ENCODE results near the gene COMMD2.

Gene COMMD2

DNA sequence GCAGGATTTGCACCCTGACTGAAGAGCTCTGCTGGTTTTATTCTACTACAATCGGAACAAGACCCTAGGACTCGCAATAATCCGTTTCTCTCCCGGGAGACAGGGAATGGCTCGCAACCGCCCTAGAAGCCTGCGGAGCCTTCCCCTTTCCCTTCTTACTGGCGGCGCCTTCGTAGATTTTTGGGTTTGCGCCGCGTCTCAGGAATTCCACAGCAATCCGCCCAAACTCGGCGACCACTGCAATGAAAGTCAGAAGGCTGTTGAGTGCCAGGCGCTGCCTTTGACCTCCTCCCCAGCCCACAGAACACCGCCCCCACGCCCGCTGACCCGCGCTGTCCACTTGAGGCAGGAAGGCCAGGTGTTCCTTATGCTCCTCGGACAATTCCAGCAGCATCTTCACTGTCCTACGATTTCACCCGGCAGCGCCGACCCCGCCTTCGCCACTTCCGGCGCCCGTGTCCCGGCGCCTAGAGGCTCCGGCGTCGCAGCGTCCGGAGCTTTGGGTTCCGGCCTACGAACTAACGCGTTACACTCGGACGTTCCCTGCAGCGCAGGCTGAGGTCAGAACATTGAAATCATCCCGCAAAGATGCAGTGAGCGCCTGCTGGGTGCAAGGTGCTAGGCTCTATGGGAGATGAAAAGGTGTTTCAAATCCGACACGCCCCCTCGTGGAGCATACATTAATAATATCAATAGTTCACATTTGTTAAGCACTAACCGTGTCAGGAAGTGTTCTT lies at the start of gene COMMD2:
COMMD2 (minus strand) TSS at position 439 of the 737 bp plus-strand sequence; CDS start at position 394, 45 bp downstream.
- Histone ChIP-seq H3K4me3 (ENCODE audit: low read depth, low read length) (peak within 1 kb of the TSS; percentile 81), H3K27ac (peak within 1 kb of the TSS; percentile 60), H3K9me3 (ENCODE audit: severe bottlenecking) (no peaks in the 10 kb centered on the region), H3K36me3 (peaks cover 27% of the 10 kb centered on the region), H3K27me3 (ENCODE audit: insufficient read depth, low read depth, severe bottlenecking) (no peaks in the 10 kb centered on the region)
- peak; percentile 85 for DNase-seq
- TF ChIP-seq, protein P1, sequence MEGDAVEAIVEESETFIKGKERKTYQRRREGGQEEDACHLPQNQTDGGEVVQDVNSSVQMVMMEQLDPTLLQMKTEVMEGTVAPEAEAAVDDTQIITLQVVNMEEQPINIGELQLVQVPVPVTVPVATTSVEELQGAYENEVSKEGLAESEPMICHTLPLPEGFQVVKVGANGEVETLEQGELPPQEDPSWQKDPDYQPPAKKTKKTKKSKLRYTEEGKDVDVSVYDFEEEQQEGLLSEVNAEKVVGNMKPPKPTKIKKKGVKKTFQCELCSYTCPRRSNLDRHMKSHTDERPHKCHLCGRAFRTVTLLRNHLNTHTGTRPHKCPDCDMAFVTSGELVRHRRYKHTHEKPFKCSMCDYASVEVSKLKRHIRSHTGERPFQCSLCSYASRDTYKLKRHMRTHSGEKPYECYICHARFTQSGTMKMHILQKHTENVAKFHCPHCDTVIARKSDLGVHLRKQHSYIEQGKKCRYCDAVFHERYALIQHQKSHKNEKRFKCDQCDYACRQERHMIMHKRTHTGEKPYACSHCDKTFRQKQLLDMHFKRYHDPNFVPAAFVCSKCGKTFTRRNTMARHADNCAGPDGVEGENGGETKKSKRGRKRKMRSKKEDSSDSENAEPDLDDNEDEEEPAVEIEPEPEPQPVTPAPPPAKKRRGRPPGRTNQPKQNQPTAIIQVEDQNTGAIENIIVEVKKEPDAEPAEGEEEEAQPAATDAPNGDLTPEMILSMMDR (IDR thresholded peaks at IDR 0.05; ENCODE audit: low read depth, low read length) = peak; percentile 29; the same call in 1 of the 2 replicates

- TF ChIP-seq, protein P1 (IDR thresholded peaks at IDR 0.05; ENCODE audit: low read depth, low read length) = no peak
- no peak for DNase-seq
- H3K27me3 ChIP-seq (ENCODE audit: insufficient read depth, low read depth, severe bottlenecking) = no peaks in the 10 kb centered on the region
- no peaks in the 10 kb centered on the region for H3K36me3 ChIP-seq
- no peak overlapping the region for H3K27ac ChIP-seq
- H3K9me3 ChIP-seq (ENCODE audit: severe bottlenecking) = no peaks in the 10 kb centered on the region
- H3K4me3 ChIP-seq (ENCODE audit: low read depth, low read length) = no peak overlapping the region
These were observed 49.4 kb upstream of the COMMD2 start for GRCh38 chr3:149801639-149802038.

DNA sequence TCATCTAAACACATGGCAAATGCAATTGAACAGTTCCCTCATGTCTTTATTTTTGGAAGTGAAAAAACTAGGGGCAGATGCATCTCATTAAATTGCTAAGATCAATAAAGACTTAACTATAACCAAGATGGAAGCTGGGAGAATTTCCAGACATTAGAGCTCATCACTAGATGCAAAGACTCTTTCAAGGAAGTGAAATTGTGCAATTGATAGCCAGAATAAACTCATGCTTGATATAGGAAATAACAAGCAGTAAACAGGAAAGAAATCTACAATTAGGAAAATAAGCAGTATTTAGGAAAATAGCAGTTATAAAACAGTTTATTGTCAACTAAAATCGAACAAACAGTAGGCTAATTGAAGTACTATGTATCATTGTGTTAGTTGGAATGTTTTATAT lies 48.9 kb upstream of the COMMD2 start:
- no peaks in the 10 kb centered on the region for H3K27me3 ChIP-seq (ENCODE audit: insufficient read depth, low read depth, severe bottlenecking)
- H3K36me3 ChIP-seq = no peaks in the 10 kb centered on the region
- TF ChIP-seq, protein P1 (IDR thresholded peaks at IDR 0.05; ENCODE audit: low read depth, low read length) = no peak
- H3K27ac ChIP-seq = no peak overlapping the region
- no peaks in the 10 kb centered on the region for H3K9me3 ChIP-seq (ENCODE audit: severe bottlenecking)
- no peak overlapping the region for H3K4me3 ChIP-seq (ENCODE audit: low read depth, low read length)
- no peak for DNase-seq

DNA sequence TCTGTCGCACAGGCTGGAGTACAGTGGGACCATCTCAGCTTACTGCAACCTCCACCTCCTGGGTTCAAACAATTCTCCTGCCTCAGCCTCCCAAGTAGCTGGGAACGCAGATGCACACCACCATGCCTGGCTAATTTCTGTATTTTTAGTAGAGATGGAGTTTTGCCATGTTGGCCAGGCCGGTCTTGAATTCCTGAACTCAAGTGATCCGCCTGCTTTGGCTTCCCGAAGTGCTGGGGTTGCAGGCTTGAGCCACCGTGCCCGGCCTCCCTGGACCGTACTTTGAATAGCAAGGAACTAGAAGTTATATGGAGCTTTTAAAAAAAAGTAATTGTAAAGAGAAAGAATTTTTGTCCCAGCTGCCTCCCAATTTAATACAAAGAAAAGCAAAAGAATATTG lies 48.4 kb upstream of the COMMD2 start:
- H3K4me3 ChIP-seq (ENCODE audit: low read depth, low read length) = no peak overlapping the region
- no peak overlapping the region for H3K27ac ChIP-seq
- no peaks in the 10 kb centered on the region for H3K9me3 ChIP-seq (ENCODE audit: severe bottlenecking)
- no peaks in the 10 kb centered on the region for H3K36me3 ChIP-seq
- DNase-seq = no peak
- TF ChIP-seq, protein P1 (IDR thresholded peaks at IDR 0.05; ENCODE audit: low read depth, low read length) = no peak
- H3K27me3 ChIP-seq (ENCODE audit: insufficient read depth, low read depth, severe bottlenecking) = no peaks in the 10 kb centered on the region

DNA sequence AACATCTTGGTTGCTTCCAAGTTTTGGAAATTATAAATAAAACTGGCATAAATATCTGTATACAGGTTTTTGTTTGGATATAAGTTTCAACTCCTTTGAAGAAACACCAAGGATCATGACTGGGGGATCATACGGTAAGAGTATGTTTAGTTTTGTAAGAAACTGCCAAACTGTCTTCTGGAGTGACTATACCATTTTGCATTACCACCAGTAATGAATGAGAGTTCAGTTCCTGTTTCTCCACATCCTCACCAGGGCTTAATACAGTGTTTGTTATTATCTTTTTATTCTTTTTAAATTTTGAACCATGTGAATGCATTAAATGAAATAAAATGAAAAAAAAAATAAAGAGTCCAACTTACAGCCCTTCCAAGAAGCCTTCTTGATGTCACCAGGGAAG lies 43.7 kb upstream of the COMMD2 start:
- no peak for DNase-seq
- Histone ChIP-seq H3K27me3 (ENCODE audit: insufficient read depth, low read depth, severe bottlenecking) (no peaks in the 10 kb centered on the region), H3K27ac (no peak overlapping the region), H3K9me3 (ENCODE audit: severe bottlenecking) (no peaks in the 10 kb centered on the region), H3K4me3 (ENCODE audit: low read depth, low read length) (no peak overlapping the region), H3K36me3 (no peaks in the 10 kb centered on the region)
- TF ChIP-seq, protein P1 (IDR thresholded peaks at IDR 0.05; ENCODE audit: low read depth, low read length) = no peak
